Muscle layer of duodenum (tissue), 2 donors: ENCODE data around the gene SLAMF8.

ENCODE experiments used
- H3K27ac ChIP-seq: one replicate; pipeline ENCODE4 v1.7.0; 2013; ENCODE audit warnings: mild to moderate bottlenecking, low read length
- H3K27me3 ChIP-seq: one replicate; pipeline ENCODE4 v1.7.0; 2013; ENCODE audit warnings: low read depth, mild to moderate bottlenecking, control low read depth, low read length
- H3K36me3 ChIP-seq, 2 donors: one replicate each; pipeline ENCODE4 v1.7.0; 2013; ENCODE audit warnings: low read length in 2 of 2, control low read depth in 1 of 2, mild to moderate bottlenecking in 1 of 2; ENCODE audit not compliant: insufficient read depth in 2 of 2, control insufficient read depth in 1 of 2
- H3K4me1 ChIP-seq, 2 donors: one replicate each; pipeline ENCODE4 v1.7.0; 2013; ENCODE audit warnings: low read length in 2 of 2, mild to moderate bottlenecking in 2 of 2, control low read depth in 1 of 2, moderate library complexity in 1 of 2; ENCODE audit not compliant: insufficient read depth in 2 of 2, control insufficient read depth in 1 of 2
- H3K4me3 ChIP-seq, 2 donors: one replicate each; pipeline ENCODE4 v1.7.0; 2013; ENCODE audit warnings: low read length in 2 of 2, low read depth in 1 of 2, mild to moderate bottlenecking in 1 of 2
- H3K9me3 ChIP-seq, 2 donors: one replicate each; pipeline ENCODE4 v1.7.0; 2013; ENCODE audit warnings: low read length in 2 of 2, control low read depth in 1 of 2, mild to moderate bottlenecking in 1 of 2; ENCODE audit not compliant: control insufficient read depth in 1 of 2
- donor health status: healthy.

SLAMF8 gene

GRCh38 chr1:159835356-159835755 lies 8.7 kb downstream of the SLAMF8 start:
- Histone ChIP-seq H3K4me1 (peaks cover 0 to under 1% of the 10 kb centered on the region in 2 donors), H3K4me3 (no peak overlapping the region)

GRCh38 chr1:159835862-159836525 lies 9.3 kb downstream of the SLAMF8 start:
- Histone ChIP-seq H3K27ac (no peak overlapping the region), H3K4me3 (no peak overlapping the region), H3K4me1 (no peaks in the 10 kb centered on the region), H3K36me3 (peaks cover 0 to 6% of the 10 kb centered on the region in 2 donors), H3K27me3 (no peaks in the 10 kb centered on the region), H3K9me3 (no peaks in the 10 kb centered on the region)

More at GRCh38 chr1:159835356-159835755, 8.7 kb downstream of the SLAMF8 start:
- Histone ChIP-seq H3K9me3 (no peaks in the 10 kb centered on the region), H3K36me3 (peaks cover 0 to 6% of the 10 kb centered on the region in 2 donors), H3K27ac (no peak overlapping the region), H3K27me3 (no peaks in the 10 kb centered on the region)

GRCh38 chr1:159838715-159839114 lies 12.0 kb downstream of the SLAMF8 start:
- H3K27me3 ChIP-seq = no peaks in the 10 kb centered on the region
- H3K36me3 ChIP-seq = peaks cover 0 to 6% of the 10 kb centered on the region in 2 donors
- no peak overlapping the region for H3K4me3 ChIP-seq
- no peaks in the 10 kb centered on the region for H3K9me3 ChIP-seq
- H3K27ac ChIP-seq = no peak overlapping the region
- no peaks in the 10 kb centered on the region for H3K4me1 ChIP-seq

- Histone ChIP-seq H3K36me3 (peaks cover 0 to 6% of the 10 kb centered on the region in 2 donors), H3K27ac (no peak overlapping the region), H3K4me1 (no peaks in the 10 kb centered on the region), H3K4me3 (no peak overlapping the region), H3K27me3 (no peaks in the 10 kb centered on the region), H3K9me3 (no peaks in the 10 kb centered on the region)
Observed at GRCh38 chr1:159839116-159839849, 12.6 kb downstream of the SLAMF8 start.

GRCh38 chr1:159841749-159842148 lies 15.1 kb downstream of the SLAMF8 start:
- Histone ChIP-seq H3K27ac (no peak overlapping the region), H3K27me3 (no peaks in the 10 kb centered on the region), H3K4me1 (no peaks in the 10 kb centered on the region), H3K36me3 (peaks cover 0 to 3% of the 10 kb centered on the region in 2 donors), H3K4me3 (no peak overlapping the region), H3K9me3 (no peaks in the 10 kb centered on the region)

GRCh38 chr1:159843459-159843858 lies 16.8 kb downstream of the SLAMF8 start:
- no peak overlapping the region for H3K4me3 ChIP-seq
- H3K4me1 ChIP-seq = no peaks in the 10 kb centered on the region
- no peaks in the 10 kb centered on the region for H3K27me3 ChIP-seq
- H3K36me3 ChIP-seq = no peaks in the 10 kb centered on the region
- no peaks in the 10 kb centered on the region for H3K9me3 ChIP-seq
- no peak overlapping the region for H3K27ac ChIP-seq

GRCh38 chr1:159845751-159846629 lies 19.3 kb downstream of the SLAMF8 start:
- Histone ChIP-seq H3K27ac (no peak overlapping the region), H3K4me1 (no peaks in the 10 kb centered on the region), H3K27me3 (no peaks in the 10 kb centered on the region)

GRCh38 chr1:159847231-159847630 lies 20.6 kb downstream of the SLAMF8 start:
- Histone ChIP-seq H3K9me3 (no peaks in the 10 kb centered on the region), H3K27ac (no peak overlapping the region), H3K4me3 (no peak overlapping the region), H3K27me3 (no peaks in the 10 kb centered on the region), H3K36me3 (no peaks in the 10 kb centered on the region), H3K4me1 (no peaks in the 10 kb centered on the region)

More at GRCh38 chr1:159845751-159846629, 19.3 kb downstream of the SLAMF8 start:
- no peaks in the 10 kb centered on the region for H3K36me3 ChIP-seq
- no peak overlapping the region for H3K4me3 ChIP-seq
- H3K9me3 ChIP-seq = no peaks in the 10 kb centered on the region

- Histone ChIP-seq H3K36me3 (no peaks in the 10 kb centered on the region), H3K27ac (no peak overlapping the region), H3K4me3 (no peak overlapping the region), H3K27me3 (no peaks in the 10 kb centered on the region), H3K4me1 (peaks cover 0 to 6% of the 10 kb centered on the region in 2 donors), H3K9me3 (no peaks in the 10 kb centered on the region)
Observed at GRCh38 chr1:159848326-159848725, 21.7 kb downstream of the SLAMF8 start.

- H3K4me1 ChIP-seq = peaks cover 0 to 14% of the 10 kb centered on the region in 2 donors
- no peaks in the 10 kb centered on the region for H3K9me3 ChIP-seq
- no peaks in the 10 kb centered on the region for H3K27me3 ChIP-seq
- H3K4me3 ChIP-seq = no peak overlapping the region
- H3K27ac ChIP-seq = no peak overlapping the region
- no peaks in the 10 kb centered on the region for H3K36me3 ChIP-seq
Observed at GRCh38 chr1:159849626-159850366, 23.1 kb downstream of the SLAMF8 start.
